K562 (cell line): ENCODE data around the gene DAD1. TPM values are rescaled to one million over a fixed set of nuclear protein-coding genes. Genes with fewer than 3 reads are reported as not detected.

Source experiments
- ATAC-seq: fragments of 200-7000 bp; cut with Tn5 transposase; 3 replicates; pipeline ENCODE4 v1.9.1; 2020; ENCODE audit warnings: moderate library complexity
- Bru-seq: library from RNA; stranded (reverse); fragments of 400-500 nt; gene quantifications from one replicate; lab custom pipeline; 2021; lab: Mats Ljungman, UMichigan
- BruChase-seq, 2 experiments: library from RNA; stranded (reverse); fragments of 400-500 nt; gene quantifications; one replicate each; lab custom pipeline; 2021; lab: Mats Ljungman, UMichigan
- BruUV-seq: library from RNA; stranded (reverse); fragments of 400-500 nt; replicated peaks from 2 replicates; lab custom pipeline; 2021; lab: Mats Ljungman, UMichigan
- CTCF ChIA-PET: fragments of 300-600 bp; formaldehyde crosslinking; extraction: SDS; loops from one replicate; lab custom pipeline; 2021; ENCODE audit warnings: low intra/inter-chr PET ratio; lab: Yijun Ruan, JAX
- POLR2A ChIA-PET: fragments of 300-600, 350-650 bp; sonication (Branson Sonifier 250); formaldehyde crosslinking; extraction: SDS; loops from one replicate; lab custom pipeline; 2021; ENCODE audit warnings: antibody characterized with exemption, inconsistent platforms; lab: Yijun Ruan, JAX
- DNase-seq, 4 experiments: peaks; one replicate each; pipeline versions ENCODE4 v3.0.0 to v3.0.0-alpha.2; 2011 to 2018; ENCODE audit warnings: low spot score in 3 of 4, mixed read lengths in 3 of 4; ENCODE audit errors: extremely low read depth in 1 of 4
- FAIRE-seq: peaks from 2 replicates; lab custom pipeline; 2011; peaks lifted over from hg19 to GRCh38; lab: Jason Lieb, UNC
- H2AFZ ChIP-seq: 2 replicates; pipeline ENCODE4 v1.6.0; 2011; ENCODE audit warnings: low read depth, low read length, control low read depth, inconsistent platforms
- H3K27ac ChIP-seq: fragments of 200-600 bp; 3 replicates; pipeline ENCODE4 v1.8.0; 2011; ENCODE audit warnings: low read depth, mild to moderate bottlenecking, control low read depth, inconsistent platforms, low read length, moderate library complexity, mixed read lengths; ENCODE audit errors: extremely low read depth
- H3K27me3 ChIP-seq, 2 experiments: fragments of 300-600 bp in 1 of 2; 2 replicates in 1 of 2; 3 replicates in 1 of 2; pipeline versions ENCODE4 v1.6.0 to v1.8.0; 2011; ENCODE audit warnings: inconsistent platforms in 2 of 2, low read length in 2 of 2, mild to moderate bottlenecking in 1 of 2, mixed read lengths in 1 of 2, moderate library complexity in 1 of 2; ENCODE audit not compliant: control insufficient read depth in 2 of 2, insufficient read depth in 2 of 2
- H3K36me3 ChIP-seq: fragments of 300-600 bp; 3 replicates; pipeline ENCODE4 v1.8.0; 2011; ENCODE audit warnings: mild to moderate bottlenecking, low read length, inconsistent platforms; ENCODE audit not compliant: control insufficient read depth, insufficient read depth
- H3K4me1 ChIP-seq, 2 experiments: fragments of 200-600 bp in 1 of 2; replicated peaks in 1 of 2; 2 replicates in 1 of 2; 3 replicates in 1 of 2; pipeline versions ENCODE4 v1.5.1 to v1.8.0; 2011; ENCODE audit warnings: inconsistent platforms in 2 of 2, low read length in 2 of 2, mild to moderate bottlenecking in 1 of 2, mixed read lengths in 1 of 2, moderate library complexity in 1 of 2; ENCODE audit not compliant: control insufficient read depth in 2 of 2, insufficient read depth in 2 of 2
- H3K4me2 ChIP-seq: 2 replicates; pipeline ENCODE4 v1.6.1; 2011; ENCODE audit warnings: low read length, control low read depth, inconsistent platforms, mixed read lengths; ENCODE audit not compliant: insufficient read depth
- H3K4me3 ChIP-seq: fragments of 200-600 bp; sonication (generic), shearing (Covaris generic); 2 replicates; pipeline ENCODE4 v1.5.1; 2016; ENCODE audit warnings: control low read depth, inconsistent platforms
- H3K79me2 ChIP-seq: fragments of 200-600 bp; 3 replicates; pipeline ENCODE4 v1.8.0; 2011; ENCODE audit warnings: low read length, inconsistent platforms; ENCODE audit not compliant: control insufficient read depth, insufficient read depth
- H3K9ac ChIP-seq, 2 experiments: 2 replicates each; pipeline versions ENCODE4 v1.6.0 to v1.6.1; 2011; ENCODE audit warnings: low read depth in 2 of 2, low read length in 2 of 2, control low read depth in 1 of 2, inconsistent platforms in 1 of 2, mild to moderate bottlenecking in 1 of 2, mixed read lengths in 1 of 2; ENCODE audit not compliant: insufficient read depth in 1 of 2
- H3K9me1 ChIP-seq: one replicate; pipeline ENCODE4 v1.6.0; 2011; ENCODE audit warnings: inconsistent platforms, mild to moderate bottlenecking, low read length, moderate library complexity; ENCODE audit not compliant: control insufficient read depth, insufficient read depth
- H3K9me3 ChIP-seq: replicated peaks from 2 replicates; pipeline ENCODE4 v1.5.1; 2011; ENCODE audit warnings: low read depth, low read length, inconsistent platforms; ENCODE audit not compliant: control insufficient read depth, insufficient read depth
- H4K20me1 ChIP-seq: replicated peaks from 2 replicates; pipeline ENCODE4 v1.6.1; 2011; ENCODE audit warnings: low read length, inconsistent platforms, mixed read lengths; ENCODE audit not compliant: control insufficient read depth, insufficient read depth
- CC2D1A ChIP-seq: fragments of 450-650 bp; IDR thresholded peaks from 2 replicates; pipeline ENCODE4 v1.6.1; 2017; ENCODE audit warnings: mild to moderate bottlenecking
- CEBPG ChIP-seq, 3 experiments: fragments of 200-800 bp in 1 of 3; sonication (Bioruptor generic) in 1 of 3; sonication (generic) in 1 of 3; formaldehyde crosslinking in 1 of 3; IDR thresholded peaks in 2 of 3; conservative IDR thresholded peaks in 1 of 3; 2 replicates each; pipeline versions ENCODE4 v1.6.1 to v1.8.0; 2016 to 2022; ENCODE audit warnings: missing compliant biosample characterization in 2 of 3, missing genetic modification characterization in 2 of 3, mild to moderate bottlenecking in 1 of 3, missing genetic modification reagents in 1 of 3
- EHMT2 ChIP-seq: fragments of 450-650 bp; IDR thresholded peaks from 2 replicates; pipeline ENCODE4 v1.6.1; 2018; ENCODE audit warnings: antibody characterized with exemption
- ELK3 ChIP-seq: fragments of 450-650 bp; formaldehyde crosslinking; IDR thresholded peaks from 2 replicates; pipeline ENCODE4 v1.4.0; 2020; ENCODE audit warnings: mild to moderate bottlenecking
- ILF3 ChIP-seq: fragments of 450-650 bp; IDR thresholded peaks from 2 replicates; pipeline ENCODE4 v1.6.1; 2018; ENCODE audit warnings: antibody characterized with exemption, mild to moderate bottlenecking, moderate library complexity, borderline replicate concordance
- NCOA1 ChIP-seq: fragments of 450-650 bp; IDR thresholded peaks from 2 replicates; pipeline ENCODE4 v1.6.1; 2016; ENCODE audit warnings: low read depth
- NRF1 ChIP-seq, 2 experiments: fragments of 450-650 bp; IDR thresholded peaks in 1 of 2; conservative IDR thresholded peaks in 1 of 2; 2 replicates each; pipeline ENCODE4 v1.6.1; 2014; ENCODE audit warnings: mild to moderate bottlenecking in 2 of 2
- TEAD2 ChIP-seq: fragments of 450-650 bp; IDR thresholded peaks from 2 replicates; pipeline ENCODE4 v1.6.1; 2016; ENCODE audit warnings: missing genetic modification characterization, control low read depth, missing compliant biosample characterization
- ZBTB2 ChIP-seq: fragments of 450-650 bp; IDR thresholded peaks from 2 replicates; pipeline ENCODE4 v1.6.1; 2016; ENCODE audit warnings: antibody characterized with exemption
- ZNF121 ChIP-seq: sonication (generic); formaldehyde crosslinking; conservative IDR thresholded peaks from 2 replicates; pipeline ENCODE4 v1.8.0; 2022; ENCODE audit warnings: missing genetic modification reagents
- ZNF274 ChIP-seq: IDR thresholded peaks from 2 replicates; pipeline ENCODE4 v1.6.1; 2011; ENCODE audit warnings: low read depth, mild to moderate bottlenecking, low read length, moderate library complexity, borderline replicate concordance
- ZNF764 ChIP-seq: fragments of 250-450 bp; sonication (Bioruptor Pico); IDR thresholded peaks from 2 replicates; pipeline ENCODE4 v1.4.0; 2020; ENCODE audit warnings: low read depth, mild to moderate bottlenecking, moderate library complexity
- WGBS: fragments of 100-300 bp; shearing (Covaris generic); methylation state at CpG from one replicate; pipeline ENCODE4 v1.1.6; 2016; ENCODE audit warnings: low coverage, mixed read lengths; ENCODE audit not compliant: insufficient coverage; ENCODE audit errors: missing lambda C conversion rate; 5-methylcytosine and 5-hydroxymethylcytosine counted together
- in situ Hi-C: fragments of 300-500 bp; cut with MboI; formaldehyde crosslinking; loops from 4 replicates; pipeline ENCODE4 v1.15.0; 2018; ENCODE audit warnings: inconsistent platforms, mixed read lengths
- intact Hi-C: fragments of 100-400 bp; cut with micrococcal nuclease; formaldehyde crosslinking; loops from 2 replicates; pipeline ENCODE4 v1.14.2; 2022
- long read RNA-seq, 3 experiments: library from polyadenylated mRNA in 2 of 3; library from RNA in 1 of 3; unstranded in 2 of 3; stranded (forward) in 1 of 3; transcript quantifications; one replicate each; pipeline ENCODE4 v2.0.0, GENCODE V29; 2019 to 2022
- polyA minus RNA-seq, 3 experiments: library from RNA; depleted of rRNA, polyadenylated mRNA; stranded (reverse); fragments of >200 nt; gene quantifications; 2 replicates each; pipeline ENCODE4 v1.2.3, GENCODE V29; 2011
- polyA plus RNA-seq, 8 experiments: library from polyadenylated mRNA; depleted of rRNA in 4 of 8; stranded (reverse) in 5 of 8; unstranded in 3 of 8; fragments of >200 nt; fragmentation: Nextera tagmentation in 2 of 8; fragmentation: Illumina TruSeq in 1 of 8; extraction: Ambion mirVana in 2 of 8; extraction: Trizol in 1 of 8; gene quantifications; 2 replicates each; pipeline versions ENCODE4 v1.2.1 to v1.2.3, GENCODE V29; 2011 to 2014; ENCODE audit warnings: inconsistent platforms in 1 of 8, missing spikeins in 1 of 8
- total RNA-seq, 7 experiments: library from RNA; depleted of rRNA in 6 of 7; stranded (reverse); fragments of >200 nt in 6 of 7; fragmentation: Illumina TruSeq in 2 of 7; extraction: Trizol in 2 of 7; gene quantifications; 2 replicates each; pipeline versions ENCODE4 v1.2.1 to v1.2.3, GENCODE V29; 2011 to 2021; ENCODE audit warnings: low replicate concordance in 1 of 7

The DAD1 gene
- total RNA-seq (2011; cell fraction: chromatin; rRNA removed; ENCODE audit: low replicate concordance) = 76.2 and 102 TPM in 2 replicates
- 211 and 214 TPM in 2 replicates for total RNA-seq (2011; cell fraction: nucleolus; rRNA removed)
- 181 and 184 TPM in 2 replicates for total RNA-seq (2011; cell fraction: nucleoplasm; rRNA removed)
- total RNA-seq (2014; rRNA removed) (104 and 149 TPM in 2 replicates), total RNA-seq (2014; rRNA removed; fragmentation: Illumina TruSeq; extraction: Trizol) (172 and 181 TPM in 2 replicates), total RNA-seq (2015; rRNA removed; fragmentation: Illumina TruSeq; extraction: Trizol) (146 and 162 TPM in 2 replicates), total RNA-seq (2021) (129 and 143 TPM in 2 replicates), polyA plus RNA-seq (2011; rRNA removed) (226 and 263 TPM in 2 replicates), polyA plus RNA-seq (2014; fragmentation: Illumina TruSeq; extraction: Trizol) (244 and 260 TPM in 2 replicates), polyA plus RNA-seq (2014; fragmentation: Nextera tagmentation; extraction: Ambion mirVana) (100 to 1,000 TPM; 585 to 617 TPM), polyA plus RNA-seq (2014; rRNA removed) (222 and 233 TPM in 2 replicates), polyA minus RNA-seq (2011; rRNA and poly(A)+ RNA removed) (87.6 and 98.8 TPM in 2 replicates), Bru-seq, nascent RNA (percentile 79 among the genes with signal in this experiment), BruChase-seq, experiment 1, labeled RNA remaining after a 2-hour chase (percentile 76 among the genes with signal in this experiment), BruChase-seq, experiment 2, labeled RNA remaining after a 6-hour chase (percentile 75 among the genes with signal in this experiment)
- 583 and 621 TPM in 2 replicates for polyA plus RNA-seq (2011; cell fraction: cytosol; rRNA removed)
- 58.2 and 70.1 TPM in 2 replicates for polyA plus RNA-seq (2011; cell fraction: nucleus; rRNA removed)
- polyA plus RNA-seq (2012) = 192 and 212 TPM in 2 replicates
- polyA minus RNA-seq (2011; cell fraction: cytosol; rRNA and poly(A)+ RNA removed) = 44.4 and 50.8 TPM in 2 replicates
- polyA minus RNA-seq (2011; cell fraction: nucleus; rRNA and poly(A)+ RNA removed) = 25.7 and 34.2 TPM in 2 replicates
- long read RNA-seq, experiment 1, transcript DAD1-201 (3 exons, 731 nt) = major isoform, 153 of 174 reads
- long read RNA-seq, experiment 1, partial matches to known transcripts = 16 of 174 reads
- long read RNA-seq, experiment 1, other reads (novel, unspliced or antisense) = 3 of 174 reads
- long read RNA-seq, experiment 2, transcript DAD1-201 (3 exons, 731 nt) = major isoform, 104 of 110 reads
- long read RNA-seq, experiment 2, partial matches to known transcripts = 3 of 110 reads
- long read RNA-seq, experiment 2, other reads (novel, unspliced or antisense) = 3 of 110 reads
- long read RNA-seq, experiment 3, transcript DAD1-201 (3 exons, 731 nt) = major isoform, 139 of 146 reads
- long read RNA-seq, experiment 3, partial matches to known transcripts = 4 of 146 reads
- long read RNA-seq, experiment 3, other reads (novel, unspliced or antisense) = 2 of 146 reads

GRCh38 chr14:22589096-22589839 lies at the start of gene DAD1:
DAD1 (minus strand) TSS chr14:22589224; CDS start chr14:22589157, 67 bp downstream.
- Histone ChIP-seq H3K4me2 (peak within 1 kb of the TSS; percentile 84), H3K4me1 (peaks cover 9 to 30% of the 10 kb centered on the region in 2 experiments), H3K9me1 (no peaks in the 10 kb centered on the region), H3K27ac (peak within 1 kb of the TSS; percentile 87), H4K20me1 (no peaks in the 10 kb centered on the region), H3K9ac (peak within 1 kb of the TSS; percentile 88 to 89), H3K36me3 (peaks cover 10% of the 10 kb centered on the region; the same call in 1 of the 3 replicates), H3K4me3 (peak within 1 kb of the TSS; percentile 65), H3K9me3 (no peaks in the 10 kb centered on the region), H3K27me3 (no peaks in the 10 kb centered on the region), H2AFZ (peak within 1 kb of the TSS; percentile 94), H3K79me2 (peaks cover 42% of the 10 kb centered on the region)
- DNase-seq (peak; percentile 96 to 99 (median 97)), ATAC-seq (peak; percentile 96), FAIRE-seq (peak; percentile 99)
- in situ Hi-C loops (no loop called here), intact Hi-C loops (loop anchor here (5.0 kb wide), 1 partner anchor 58 kb away; no protein-coding TSS in a partner anchor)
- under 1% methylated on average over 41 of the region's 44 CpGs for WGBS
- ChIA-PET POLR2A (interaction anchor here (0.6 to 1.4 kb wide), 10 partner anchors 9 to 1517 kb away, joined by 3 to 6 read pairs (median 4); partner anchors contain the start of genes OXA1L and RBM23), CTCF (interaction anchor here (1.1 kb wide), 1 partner anchor 19 kb away, joined by 4 read pairs; no protein-coding TSS in a partner anchor)
- TSS peak; percentile 78 for BruUV-seq
- no peak for TF ChIP-seq CC2D1A
- TF ChIP-seq ZBTB2 = peak; percentile 99
- TF ChIP-seq ELK3 (CRISPR knock-in tag) = no peak
- no peak for TF ChIP-seq ZNF121 (CRISPR knock-in tag)
- TF ChIP-seq ZNF274 = no peak
- no peak for TF ChIP-seq TEAD2 (tag)
- no peak for TF ChIP-seq NCOA1
- TF ChIP-seq ILF3 = no peak
- no peak for TF ChIP-seq CEBPG (CRISPR knock-in tag; IDR thresholded peaks at IDR 0.05)
- no peak for TF ChIP-seq CEBPG (tag; conservative IDR thresholded peaks at IDR 0.05 in 1 of 2, IDR thresholded peaks at IDR 0.05 in 1 of 2)
- no peak for TF ChIP-seq ZNF764 (CRISPR knock-in tag)
- TF ChIP-seq NRF1 (conservative IDR thresholded peaks at IDR 0.05 in 1 of 2, IDR thresholded peaks at IDR 0.05 in 1 of 2) = peak; percentile 99
- TF ChIP-seq EHMT2 = no peak
